Stimulated activated CD4-positive, alpha-beta T cell treated with anti-CD3 and anti-CD28 coated beads, Interleukin-4, amount 100 ng/mL, for 4 hours (primary cell): Measurements from ENCODE around the gene MGLL.

ENCODE experiments used
- DNase-seq, 2 experiments: peaks; one replicate each; pipeline ENCODE4 v3.0.0-alpha.2; 2020

MGLL gene

GRCh38 chr3:127700406-127700805 lies 121.9 kb downstream of the MGLL start:
- DNase-seq = no peak

- DNase-seq = no peak
Measured at GRCh38 chr3:127699416-127700300, 122.7 kb downstream of the MGLL start.

- no peak for DNase-seq
Measured at GRCh38 chr3:127698691-127699415, 123.5 kb downstream of the MGLL start.

- no peak for DNase-seq
Measured at GRCh38 chr3:127698286-127698685, 124.0 kb downstream of the MGLL start.

- DNase-seq = peak; percentile 10 to 34
Measured at GRCh38 chr3:127697551-127698240, 124.6 kb downstream of the MGLL start.

GRCh38 chr3:127694467-127695215 lies 127.7 kb downstream of the MGLL start:
- DNase-seq = peak; percentile 29 to 31

- DNase-seq = no peak
Measured at GRCh38 chr3:127693336-127693843, 128.9 kb downstream of the MGLL start.

GRCh38 chr3:127692501-127693335 lies 129.6 kb downstream of the MGLL start:
- DNase-seq = no peak

GRCh38 chr3:127691974-127692373 lies 130.3 kb downstream of the MGLL start:
- no peak for DNase-seq

GRCh38 chr3:127691489-127691888 lies 130.8 kb downstream of the MGLL start:
- DNase-seq = no peak

- DNase-seq = no peak
Measured at GRCh38 chr3:127690823-127691452, 131.4 kb downstream of the MGLL start.

GRCh38 chr3:127690106-127690505 lies 132.2 kb downstream of the MGLL start:
- DNase-seq = no peak

- no peak for DNase-seq
Measured at GRCh38 chr3:127689266-127689860, 133.0 kb downstream of the MGLL start.

GRCh38 chr3:127688416-127689265 lies 133.7 kb downstream of the MGLL start:
- no peak for DNase-seq

- DNase-seq = no peak
Measured at GRCh38 chr3:127688022-127688415, 134.3 kb downstream of the MGLL start.

- no peak for DNase-seq
Measured at GRCh38 chr3:127687228-127687737, 135.0 kb downstream of the MGLL start.

- DNase-seq = no peak
Measured at GRCh38 chr3:127686512-127686894, 135.8 kb downstream of the MGLL start.

GRCh38 chr3:127685708-127686511 lies 136.4 kb downstream of the MGLL start:
- no peak for DNase-seq
